HFFc6 (cell line): Measurements from ENCODE around the gene CSTB. TPM values are rescaled to one million over a fixed set of nuclear protein-coding genes. Genes with fewer than 3 reads are reported as not detected.

ENCODE experiments used
- DNase-seq: peaks from one replicate; pipeline ENCODE4 v3.0.0-alpha.2; 2018
- H3K27ac Mint-ChIP-seq: 2 replicates; pipeline ENCODE4 v1.8.0; 2020; ENCODE audit warnings: mild to moderate bottlenecking, mixed read lengths
- H3K27me3 Mint-ChIP-seq: 2 replicates; pipeline ENCODE4 v1.8.0; 2021; ENCODE audit warnings: mild to moderate bottlenecking, moderate library complexity, mixed read lengths; ENCODE audit not compliant: insufficient read depth
- H3K36me3 Mint-ChIP-seq: 2 replicates; pipeline ENCODE4 v1.8.0; 2021; ENCODE audit warnings: low read depth, mixed read lengths
- H3K4me1 Mint-ChIP-seq: 2 replicates; pipeline ENCODE4 v1.8.0; 2020; ENCODE audit warnings: low read depth, mixed read lengths
- H3K4me3 Mint-ChIP-seq: 2 replicates; pipeline ENCODE4 v1.8.0; 2020; ENCODE audit warnings: mild to moderate bottlenecking, moderate library complexity, mixed read lengths
- H3K9me3 Mint-ChIP-seq: 2 replicates; pipeline ENCODE4 v1.8.0; 2020; ENCODE audit warnings: mild to moderate bottlenecking, mixed read lengths
- CTCF ChIP-seq: fragments of 200-600 bp; sonication (generic); IDR thresholded peaks from 2 replicates; pipeline ENCODE4 v1.5.0; 2021; ENCODE audit warnings: antibody characterized with exemption, mild to moderate bottlenecking
- total RNA-seq, 6 experiments: library from RNA; stranded (reverse); fragmentation: NEBNext Ultra II Directional; extraction: Animal tissue kit (Norgen Biotek cat#: 25700); gene quantifications; 2 replicates in 1 of 6; 3 replicates in 5 of 6; pipeline ENCODE4 v1.2.3, GENCODE V29; 2021

Gene CSTB
- total RNA-seq, 6 experiments from 2014 or later = 56.7 to 71.4 (median 66.9) TPM

- Mint-ChIP-seq H3K4me1 (peaks cover 29% of the 10 kb centered on the region), H3K27me3 (peaks cover 1% of the 10 kb centered on the region), H3K9me3 (no peaks in the 10 kb centered on the region), H3K27ac (no peak overlapping the region), H3K36me3 (peaks cover 19% of the 10 kb centered on the region), H3K4me3 (no peak overlapping the region)
- DNase-seq = no peak
- TF ChIP-seq CTCF = no peak
Observed at GRCh38 chr21:43777953-43778352, 1.8 kb upstream of the CSTB start.

DNA sequence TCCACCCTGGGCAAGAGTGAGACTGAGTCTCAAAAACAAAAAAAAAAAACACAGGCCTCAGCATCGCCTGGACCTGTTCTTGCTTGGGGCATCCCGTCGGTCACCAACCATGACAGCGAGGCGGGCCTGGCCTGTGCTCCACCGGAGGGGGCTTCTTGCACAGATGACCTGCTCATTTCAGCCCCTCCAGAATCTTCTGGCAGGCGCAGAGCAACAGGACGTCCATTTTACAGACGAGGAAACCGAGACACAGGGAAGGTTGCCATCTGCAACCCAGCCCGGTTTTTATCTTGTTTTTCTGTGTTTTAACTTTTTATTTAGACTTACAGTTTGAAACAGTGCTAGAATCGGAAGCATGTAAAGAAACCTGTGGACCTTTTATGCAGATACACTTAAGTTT lies 918 bp downstream of the CSTB start:
- no peak for TF ChIP-seq CTCF
- H3K9me3 Mint-ChIP-seq = no peaks in the 10 kb centered on the region
- peak overlapping the region; percentile 100 for H3K4me3 Mint-ChIP-seq
- peaks cover 19% of the 10 kb centered on the region for H3K36me3 Mint-ChIP-seq
- H3K27ac Mint-ChIP-seq = peak overlapping the region; percentile 82
- DNase-seq = no peak
- H3K4me1 Mint-ChIP-seq = peaks cover 29% of the 10 kb centered on the region
- peaks cover 1% of the 10 kb centered on the region for H3K27me3 Mint-ChIP-seq

GRCh38 chr21:43774163-43774562 lies 1.9 kb downstream of the CSTB start:
- Mint-ChIP-seq H3K27me3 (peaks cover 3% of the 10 kb centered on the region), H3K4me3 (peak overlapping the region; percentile 28), H3K36me3 (peaks cover 19% of the 10 kb centered on the region), H3K27ac (no peak overlapping the region), H3K4me1 (peaks cover 31% of the 10 kb centered on the region), H3K9me3 (no peaks in the 10 kb centered on the region)
- DNase-seq = no peak
- TF ChIP-seq CTCF = no peak

DNA sequence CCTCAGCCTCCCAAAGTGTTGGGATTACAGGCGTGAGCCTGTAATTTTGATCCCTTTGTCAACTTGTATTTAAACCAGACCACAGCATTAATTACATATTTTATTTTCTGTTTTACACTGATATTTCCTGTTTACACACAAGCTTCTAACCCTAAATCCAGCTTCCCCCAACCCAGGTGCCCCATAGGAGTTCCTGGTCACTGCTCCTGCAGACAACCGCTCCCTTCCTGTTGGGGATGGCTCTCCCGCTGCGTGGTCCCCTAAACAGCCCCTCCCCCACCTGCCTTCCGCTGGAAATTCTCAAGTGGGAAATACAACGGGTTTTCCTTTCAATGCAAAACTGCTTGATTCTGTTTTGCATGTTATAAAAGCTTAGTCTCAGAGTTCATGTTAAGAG lies 3.7 kb downstream of the CSTB start:
- no peak for TF ChIP-seq CTCF
- no peak overlapping the region for H3K4me3 Mint-ChIP-seq
- no peaks in the 10 kb centered on the region for H3K9me3 Mint-ChIP-seq
- peaks cover 24% of the 10 kb centered on the region for H3K36me3 Mint-ChIP-seq
- DNase-seq = no peak
- no peak overlapping the region for H3K27ac Mint-ChIP-seq
- peaks cover 39% of the 10 kb centered on the region for H3K4me1 Mint-ChIP-seq
- H3K27me3 Mint-ChIP-seq = peaks cover 4% of the 10 kb centered on the region

DNA sequence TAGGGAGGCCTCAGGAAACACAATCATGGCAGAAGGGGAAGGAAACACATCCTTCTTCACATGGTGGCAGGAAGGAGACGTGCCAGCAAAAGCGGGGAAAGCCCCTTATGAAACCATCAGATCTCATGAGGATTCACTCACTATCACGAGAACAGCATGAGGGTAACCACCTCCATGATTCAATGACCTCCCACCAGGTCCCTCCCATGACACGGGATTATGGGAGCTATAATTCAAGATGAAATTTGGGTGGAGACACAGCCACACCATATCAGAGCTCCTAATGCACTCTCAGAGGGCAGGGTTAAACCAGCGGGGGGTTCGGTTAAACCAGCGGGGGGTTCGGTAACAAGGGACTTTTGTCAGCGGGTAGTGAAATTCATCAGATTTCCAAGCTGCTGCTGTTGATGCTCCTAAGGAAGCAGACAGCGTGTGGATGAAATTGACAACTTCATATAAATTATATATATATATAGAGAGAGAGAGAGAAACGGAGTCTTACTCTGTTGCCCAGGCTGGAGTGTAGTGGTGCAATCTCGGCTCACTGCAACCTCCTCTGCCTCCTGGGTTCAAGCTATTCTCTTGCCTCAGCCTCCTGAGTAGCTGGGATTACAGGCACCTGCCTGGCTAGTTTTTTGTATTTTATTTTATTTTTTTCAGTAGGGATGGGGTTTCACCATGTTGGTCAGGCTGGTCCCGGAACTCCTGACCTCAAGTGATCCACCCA lies 4.2 kb downstream of the CSTB start:
- no peak for TF ChIP-seq CTCF
- peaks cover 44% of the 10 kb centered on the region for H3K4me1 Mint-ChIP-seq
- no peak for DNase-seq
- no peaks in the 10 kb centered on the region for H3K9me3 Mint-ChIP-seq
- H3K27ac Mint-ChIP-seq = no peak overlapping the region; the same call in 1 of the 2 replicates
- peaks cover 9% of the 10 kb centered on the region for H3K27me3 Mint-ChIP-seq
- H3K4me3 Mint-ChIP-seq = no peak overlapping the region
- H3K36me3 Mint-ChIP-seq = peaks cover 24% of the 10 kb centered on the region
